ENCODE measurements around the gene LORICRIN.

DNA sequence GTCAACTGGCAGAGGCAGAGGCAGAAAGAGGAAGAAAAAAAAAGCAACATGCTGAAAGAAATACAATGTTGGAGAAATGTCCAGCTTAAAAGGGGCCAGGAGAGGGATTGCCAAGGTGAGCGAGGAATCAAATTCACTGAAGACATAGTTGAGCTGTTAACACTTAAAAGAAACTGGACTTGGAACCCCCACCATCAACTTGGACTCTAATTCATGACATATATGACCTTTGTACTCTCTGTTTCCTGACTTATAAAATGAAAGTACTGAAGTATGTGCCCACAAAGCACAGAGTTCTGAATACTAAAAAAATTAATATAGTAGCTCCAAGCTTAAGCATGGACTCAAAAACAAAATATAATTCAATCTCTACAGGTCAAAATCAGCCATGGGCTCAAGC lies 26.0 kb upstream of the LORICRIN start:
- TF ChIP-seq CTCF (IDR thresholded peaks at IDR 0.05) (no peak), POLR2AphosphoS5 (IDR thresholded peaks at IDR 0.05; ENCODE audit: low read depth, low read length) (no peak), REST (IDR thresholded peaks at IDR 0.05; ENCODE audit: insufficient read depth in 1 of 2, low read depth in 2 of 2, low read length in 1 of 2) (no peak), TCF7L2 (IDR thresholded peaks at IDR 0.05; ENCODE audit: low read depth, low read length) (no peak)

Measured in Panc1 (cell line).